H1 (cell line): ENCODE data around the gene NEK2. TPM values are rescaled to one million over a fixed set of nuclear protein-coding genes. Genes with fewer than 3 reads are reported as not detected.

Experiments
- ASH2L ChIP-seq: fragments of 200-600, 300-600 bp; sonication (generic); IDR thresholded peaks from one replicate; pipeline ENCODE4 v1.7.1; 2017; ENCODE audit warnings: low read length
- ATF3 ChIP-seq: IDR thresholded peaks from 2 replicates; pipeline ENCODE4 v1.6.1; 2011; ENCODE audit warnings: low read depth, mild to moderate bottlenecking, low read length; ENCODE audit not compliant: insufficient read depth
- CTCF ChIP-seq, 3 experiments: IDR thresholded peaks; 1 replicate in 2 of 3; 2 replicates in 1 of 3; pipeline versions ENCODE4 v1.5.1 to v1.6.1; 2011; ENCODE audit warnings: low read length in 3 of 3, mild to moderate bottlenecking in 3 of 3, inconsistent platforms in 2 of 3, low read depth in 1 of 3, moderate library complexity in 1 of 3; ENCODE audit not compliant: insufficient read depth in 1 of 3; ENCODE audit errors: control extremely low read depth in 1 of 3
- KDM5A ChIP-seq: fragments of 200-600 bp; IDR thresholded peaks from 2 replicates; pipeline ENCODE4 v1.7.1; 2012; ENCODE audit warnings: mild to moderate bottlenecking, low read length, inconsistent platforms, mixed read lengths
- NRF1 ChIP-seq: IDR thresholded peaks from 2 replicates; pipeline ENCODE4 v1.6.1; 2011; ENCODE audit warnings: mild to moderate bottlenecking, low read depth, low read length, improper control_type of control experiment
- SP1 ChIP-seq: IDR thresholded peaks from 2 replicates; pipeline ENCODE4 v1.6.1; 2011; ENCODE audit warnings: low read depth, low read length
- polyA plus RNA-seq, 7 experiments: library from polyadenylated mRNA; depleted of rRNA in 3 of 7; stranded (reverse) in 5 of 7; unstranded in 2 of 7; fragments of >200 nt in 5 of 7; fragments of 200-250 nt in 2 of 7; gene quantifications; 1 replicate in 5 of 7; 2 replicates in 1 of 7; 4 replicates in 1 of 7; pipeline versions ENCODE4 v1.2.1 to v1.2.3, GENCODE V29; 2011 to 2013; ENCODE audit warnings: missing spikeins in 2 of 7, mixed read lengths in 2 of 7
- total RNA-seq: library from RNA; stranded (reverse); fragmentation: NEBNext Ultra II Directional; extraction: Animal tissue kit (Norgen Biotek cat#: 25700); gene quantifications from 2 replicates; pipeline ENCODE4 v1.2.1, GENCODE V29; 2021

NEK2 gene
- total and polyA plus RNA-seq, 2 of the 8 experiments (the other 6 are each of a cell fraction or from before 2014, with no cell fraction given): 8.4 to 22.9 TPM

GRCh38 chr1:211715971-211716370 is 40.5 kb upstream of the NEK2 start (continued):
- TF ChIP-seq KDM5A (no peak), ATF3 (no peak), NRF1 (no peak), SP1 (no peak), ASH2L (no peak), CTCF (IDR thresholded peaks at IDR 0.05; ENCODE audit: control extremely low read depth in 1 of 3, insufficient read depth in 1 of 3, low read depth in 1 of 3, low read length in 3 of 3) (no peak)
